GM18861 (cell line): ENCODE data around the gene TSKU.

Experiments used
- ATAC-seq: cut with Tn5 transposase; IDR thresholded peaks from one replicate; pipeline ENCODE4 v1.9.1; 2021; ENCODE audit not compliant: unreplicated experiment

The TSKU gene

GRCh38 chr11:76769645-76770586 is 13.2 kb upstream of the TSKU start:
- ATAC-seq, result no peak

- ATAC-seq, result no peak
These were observed 12.3 kb upstream of the TSKU start for GRCh38 chr11:76770642-76771445.

GRCh38 chr11:76771446-76772099 is 11.6 kb upstream of the TSKU start:
- no peak for ATAC-seq

GRCh38 chr11:76772100-76772782 is 10.9 kb upstream of the TSKU start:
- no peak for ATAC-seq

- ATAC-seq, result no peak
These were observed 10.4 kb upstream of the TSKU start for GRCh38 chr11:76772783-76773106.

- no peak for ATAC-seq
These were observed 9.2 kb upstream of the TSKU start for GRCh38 chr11:76773921-76774361.

GRCh38 chr11:76776472-76776871 is 6.7 kb upstream of the TSKU start:
- ATAC-seq, result no peak

GRCh38 chr11:76777305-76777704 is 5.9 kb upstream of the TSKU start:
- ATAC-seq, result no peak

GRCh38 chr11:76777876-76778275 is 5.3 kb upstream of the TSKU start:
- ATAC-seq, result no peak

GRCh38 chr11:76778874-76779273 is 4.3 kb upstream of the TSKU start:
- ATAC-seq, result no peak

- ATAC-seq, result no peak
These were observed 1.9 kb upstream of the TSKU start for GRCh38 chr11:76781046-76781801.

- no peak for ATAC-seq
These were observed 1.2 kb upstream of the TSKU start for GRCh38 chr11:76781807-76782530.

GRCh38 chr11:76782531-76783293 is 444 bp upstream of the TSKU start:
- ATAC-seq, result no peak

- ATAC-seq, result no peak
These were observed 999 bp downstream of the TSKU start for GRCh38 chr11:76783896-76784813.

GRCh38 chr11:76785513-76785912 is 2.4 kb downstream of the TSKU start:
- no peak for ATAC-seq

GRCh38 chr11:76786016-76786415 is 2.9 kb downstream of the TSKU start:
- ATAC-seq, result no peak

GRCh38 chr11:76786441-76787014 is 3.4 kb downstream of the TSKU start:
- no peak for ATAC-seq
